Esophagus squamous epithelium (tissue), 5 donors: Measurements from ENCODE around the gene FNBP1. TPM values are rescaled to one million over a fixed set of nuclear protein-coding genes. Genes with fewer than 3 reads are reported as not detected.
A peak's percentile ranks its signal among the peaks of the same experiment; 100 is the strongest.

Source experiments
- DNase-seq: peaks from one replicate; lab custom pipeline; 2025; lab: John Stamatoyannopoulos, UW
- H3K27ac ChIP-seq, 4 donors: fragments of 200-600 bp; sonication (generic); one replicate each; pipeline ENCODE4 v1.5.1; 2016 to 2019; ENCODE audit warnings: mild to moderate bottlenecking in 1 of 4
- H3K27me3 ChIP-seq, 4 donors: fragments of 200-600 bp; sonication (generic); 1 replicate in 3 of 4; 2 replicates in 1 of 4; pipeline versions ENCODE4 v1.5.1 to v1.6.0; 2017 to 2021; ENCODE audit warnings: antibody characterized with exemption in 1 of 4
- H3K36me3 ChIP-seq, 3 donors: fragments of 200-600 bp; sonication (generic); one replicate each; pipeline ENCODE4 v1.5.1; 2016 to 2019
- H3K4me1 ChIP-seq, 3 donors: fragments of 200-600 bp; sonication (generic); one replicate each; pipeline ENCODE4 v1.5.1; 2017 to 2019
- H3K4me3 ChIP-seq, 4 donors: fragments of 200-600 bp; sonication (generic); 1 replicate in 3 of 4; 2 replicates in 1 of 4; pipeline ENCODE4 v1.5.1; 2016 to 2019; ENCODE audit warnings: mild to moderate bottlenecking in 2 of 4, moderate library complexity in 1 of 4
- H3K9me3 ChIP-seq, 3 donors: fragments of 200-600 bp; sonication (generic); one replicate each; pipeline ENCODE4 v1.5.1; 2016 to 2019
- POLR2A ChIP-seq, 4 donors: fragments of 450-650 bp; IDR thresholded peaks; one replicate each; pipeline ENCODE4 v1.6.1; 2017; ENCODE audit warnings: antibody characterized with exemption in 4 of 4, mild to moderate bottlenecking in 4 of 4, moderate library complexity in 3 of 4
- WGBS, 2 donors: methylation state at CpG; one replicate each; pipeline ENCODE4 v1.1.5; 2018; 5-methylcytosine and 5-hydroxymethylcytosine counted together
- intact Hi-C: fragments of 100-400 bp; cut with DNase I; formaldehyde crosslinking; loops from one replicate; pipeline ENCODE4 v1.15.0; 2022
- total RNA-seq, 4 donors: library from RNA; depleted of rRNA; stranded (reverse); fragments of >200 nt; gene quantifications; one replicate each; pipeline ENCODE4 v1.1.0, GENCODE V29; 2016
- TF ChIP-seq, protein P1 (sequence below), 6 experiments: fragments of 450-650 bp in 4 of 6; fragments of 200-600 bp in 2 of 6; sonication (generic) in 2 of 6; IDR thresholded peaks; one replicate each; pipeline ENCODE4 v1.5.1; 2016 to 2019; ENCODE audit warnings: antibody characterized with exemption in 6 of 6, mild to moderate bottlenecking in 4 of 6, moderate library complexity in 4 of 6
- donor health status: DM: yes; HTN: yes; CAD: no.

The FNBP1 gene
- total RNA-seq, 4 donors from 2014 or later = 19.7 to 47.7 (median 26.2) TPM

DNA sequence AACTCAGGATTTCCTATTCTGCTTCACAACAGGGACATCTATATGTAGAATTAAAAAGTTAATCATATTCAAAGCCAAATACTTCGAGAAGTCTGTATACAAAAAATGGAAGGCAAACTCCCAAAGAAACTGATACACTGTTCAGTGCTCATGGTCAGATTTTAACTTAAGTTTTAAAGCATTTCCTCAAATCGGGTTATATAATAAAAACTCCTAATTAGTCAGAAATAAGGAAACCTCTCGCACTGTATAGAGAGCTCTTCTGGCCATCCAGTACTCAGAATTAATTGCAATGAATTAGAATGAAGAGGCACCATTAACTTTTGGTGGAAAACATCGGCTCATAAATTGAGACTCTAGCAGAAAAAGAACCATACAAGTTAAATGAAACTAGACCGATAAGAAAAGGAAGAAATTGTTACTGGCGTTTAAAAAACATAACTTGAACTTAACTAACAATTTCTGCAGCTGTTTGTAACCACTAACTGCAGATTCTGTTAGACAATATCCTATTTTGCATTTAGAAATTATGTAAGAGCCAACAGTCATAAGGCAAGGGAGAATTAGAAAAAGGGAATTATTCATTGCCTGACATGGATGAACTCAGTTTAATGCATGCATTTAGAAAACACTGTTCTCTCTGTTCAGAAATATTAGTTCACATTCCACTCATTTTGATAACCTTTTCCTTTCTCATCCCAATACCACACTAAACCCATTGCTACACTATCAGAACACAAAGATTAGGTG, 96.6 kb downstream of the FNBP1 start:
- no peak overlapping the region for H3K4me3 ChIP-seq
- H3K9me3 ChIP-seq = peaks cover 0 to 11% (median 11%) of the 10 kb centered on the region in 3 donors
- peaks cover 0 to 32% (median 18%) of the 10 kb centered on the region in 3 donors for H3K4me1 ChIP-seq
- DNase-seq = no peak
- TF ChIP-seq, protein P1, sequence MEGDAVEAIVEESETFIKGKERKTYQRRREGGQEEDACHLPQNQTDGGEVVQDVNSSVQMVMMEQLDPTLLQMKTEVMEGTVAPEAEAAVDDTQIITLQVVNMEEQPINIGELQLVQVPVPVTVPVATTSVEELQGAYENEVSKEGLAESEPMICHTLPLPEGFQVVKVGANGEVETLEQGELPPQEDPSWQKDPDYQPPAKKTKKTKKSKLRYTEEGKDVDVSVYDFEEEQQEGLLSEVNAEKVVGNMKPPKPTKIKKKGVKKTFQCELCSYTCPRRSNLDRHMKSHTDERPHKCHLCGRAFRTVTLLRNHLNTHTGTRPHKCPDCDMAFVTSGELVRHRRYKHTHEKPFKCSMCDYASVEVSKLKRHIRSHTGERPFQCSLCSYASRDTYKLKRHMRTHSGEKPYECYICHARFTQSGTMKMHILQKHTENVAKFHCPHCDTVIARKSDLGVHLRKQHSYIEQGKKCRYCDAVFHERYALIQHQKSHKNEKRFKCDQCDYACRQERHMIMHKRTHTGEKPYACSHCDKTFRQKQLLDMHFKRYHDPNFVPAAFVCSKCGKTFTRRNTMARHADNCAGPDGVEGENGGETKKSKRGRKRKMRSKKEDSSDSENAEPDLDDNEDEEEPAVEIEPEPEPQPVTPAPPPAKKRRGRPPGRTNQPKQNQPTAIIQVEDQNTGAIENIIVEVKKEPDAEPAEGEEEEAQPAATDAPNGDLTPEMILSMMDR (IDR thresholded peaks at IDR 0.05) = no peak
- no peak for TF ChIP-seq POLR2A (IDR thresholded peaks at IDR 0.05)
- WGBS, 2 donors = 56 to 64% methylated on average over 6 of the region's 6 CpGs
- intact Hi-C loops = no loop called here
- H3K36me3 ChIP-seq = peaks cover 0 to 36% (median 3%) of the 10 kb centered on the region in 3 donors
- H3K27me3 ChIP-seq = no peaks in the 10 kb centered on the region
- H3K27ac ChIP-seq = peak overlapping the region; percentile 54 to 82 (median 76)

DNA sequence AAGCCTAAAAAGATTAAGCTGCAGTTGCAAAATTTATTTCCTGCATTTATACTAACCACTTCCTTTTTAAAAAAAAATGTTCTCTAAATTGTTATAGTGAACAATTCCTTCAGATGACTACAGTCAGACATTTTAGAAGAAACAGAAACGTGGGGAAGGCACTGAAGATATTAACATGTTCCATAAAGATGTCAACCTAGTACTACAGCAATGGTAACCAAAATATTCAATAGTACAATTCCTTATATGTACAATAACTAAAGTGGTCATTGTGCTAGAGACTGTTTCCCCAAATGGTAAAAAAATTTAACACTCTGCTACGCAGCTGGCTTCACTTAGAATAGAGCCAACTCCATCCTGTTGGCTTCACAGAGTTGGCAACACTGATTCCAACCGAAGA, 97.7 kb downstream of the FNBP1 start:
- TF ChIP-seq POLR2A (IDR thresholded peaks at IDR 0.05) = no peak
- TF ChIP-seq, protein P1 (IDR thresholded peaks at IDR 0.05) = no peak
- H3K9me3 ChIP-seq = peaks cover 0 to 13% (median 11%) of the 10 kb centered on the region in 3 donors
- H3K4me3 ChIP-seq = no peak overlapping the region
- 49 to 56% methylated on average over 3 of the region's 3 CpGs for WGBS, 2 donors
- intact Hi-C loops = no loop called here
- H3K4me1 ChIP-seq = peaks cover 0 to 32% (median 18%) of the 10 kb centered on the region in 3 donors
- peak overlapping the region; percentile 36 to 77 (median 64) for H3K27ac ChIP-seq
- no peaks in the 10 kb centered on the region for H3K27me3 ChIP-seq
- H3K36me3 ChIP-seq = peaks cover 0 to 37% (median 3%) of the 10 kb centered on the region in 3 donors
- no peak for DNase-seq

DNA sequence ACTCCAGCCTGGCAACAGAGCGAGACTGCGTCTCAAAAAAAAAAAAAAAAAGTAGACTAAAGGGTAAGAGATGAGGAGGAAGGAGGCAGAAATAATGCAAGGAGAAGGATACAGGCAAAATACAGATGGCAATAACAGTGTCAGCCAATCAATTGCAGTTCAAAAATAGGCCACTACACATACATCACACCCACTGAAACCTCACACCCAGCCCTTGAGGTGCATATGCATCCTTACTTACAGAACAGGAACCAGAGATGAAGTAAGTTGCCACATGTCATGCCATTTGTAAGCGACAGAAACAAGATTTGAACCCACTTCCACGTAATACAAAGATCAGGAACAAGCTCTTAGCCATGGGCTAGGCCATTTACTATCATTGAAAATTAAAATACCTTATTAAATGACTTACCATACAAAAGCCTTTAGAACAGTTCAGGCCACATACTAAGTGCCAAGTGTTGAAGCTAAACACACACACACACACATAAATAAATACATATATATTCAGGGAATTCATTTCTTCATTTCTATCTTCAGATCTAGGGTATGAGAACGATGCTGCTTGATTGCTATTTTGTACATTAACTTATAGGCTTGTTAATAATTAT, 98.4 kb downstream of the FNBP1 start:
- Histone ChIP-seq H3K4me3 (no peak overlapping the region), H3K9me3 (peaks cover 0 to 13% (median 11%) of the 10 kb centered on the region in 3 donors), H3K27me3 (no peaks in the 10 kb centered on the region), H3K4me1 (peaks cover 0 to 30% (median 16%) of the 10 kb centered on the region in 3 donors), H3K27ac (peak overlapping the region; percentile 42 to 80 (median 76)), H3K36me3 (peaks cover 0 to 37% (median 3%) of the 10 kb centered on the region in 3 donors)
- TF ChIP-seq, protein P1 (IDR thresholded peaks at IDR 0.05) = peak in 2 of 6 experiments; percentile 14 to 20
- no peak for TF ChIP-seq POLR2A (IDR thresholded peaks at IDR 0.05)
- no peak for DNase-seq
- intact Hi-C loops = no loop called here
- WGBS, 2 donors = 55 to 75% methylated on average over 4 to 5 of the region's 5 CpGs

DNA sequence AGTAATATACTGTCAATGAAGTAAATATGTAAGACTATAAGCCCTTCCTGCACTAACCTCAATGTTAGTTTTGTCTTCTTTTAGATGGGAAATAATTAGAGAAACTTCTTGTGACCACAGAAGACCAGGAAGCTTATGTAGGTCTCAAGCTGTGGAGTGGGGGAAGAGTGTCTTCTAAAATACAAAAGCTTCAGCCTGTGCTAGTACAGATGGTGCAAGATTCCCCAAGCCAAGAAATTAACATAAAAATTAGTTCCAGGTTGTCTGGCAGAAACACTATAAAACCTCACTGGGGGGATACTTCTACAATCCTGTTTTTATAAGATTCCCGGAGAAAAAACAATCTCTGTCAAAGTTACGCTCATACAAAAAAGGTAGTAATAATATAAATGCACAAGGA, 103.6 kb downstream of the FNBP1 start:
- Histone ChIP-seq H3K9me3 (peaks cover 0 to 13% (median 11%) of the 10 kb centered on the region in 3 donors), H3K36me3 (peaks cover 0 to 28% (median 3%) of the 10 kb centered on the region in 3 donors), H3K27me3 (no peaks in the 10 kb centered on the region), H3K27ac (peak overlapping the region in 3 of 4 donors; percentile 65 to 81 (median 79)), H3K4me1 (peaks cover 0 to 40% (median 13%) of the 10 kb centered on the region in 3 donors), H3K4me3 (no peak overlapping the region)
- TF ChIP-seq, protein P1 (IDR thresholded peaks at IDR 0.05) = no peak
- no peak for TF ChIP-seq POLR2A (IDR thresholded peaks at IDR 0.05)
- 88 to 91% methylated on average over 2 of the region's 2 CpGs for WGBS, 2 donors
- intact Hi-C loops = no loop called here
- no peak for DNase-seq
